Gastrocnemius medialis (tissue), 4 donors: ENCODE data around the gene HMGCLL1.

ENCODE experiments used
- CTCF ChIP-seq, 5 experiments: fragments of 450-650 bp in 3 of 5; fragments of 200-600 bp in 2 of 5; sonication (generic) in 2 of 5; IDR thresholded peaks in 4 of 5; conservative IDR thresholded peaks in 1 of 5; 1 replicate in 4 of 5; 2 replicates in 1 of 5; pipeline ENCODE4 v1.5.1; 2016 to 2019; ENCODE audit warnings: antibody characterized with exemption in 5 of 5, mild to moderate bottlenecking in 3 of 5, moderate library complexity in 3 of 5
- POLR2A ChIP-seq, 2 donors: fragments of 450-650 bp; IDR thresholded peaks; one replicate each; pipeline ENCODE4 v1.6.1; 2017; ENCODE audit warnings: antibody characterized with exemption in 2 of 2, mild to moderate bottlenecking in 2 of 2, moderate library complexity in 2 of 2

- no peak for TF ChIP-seq CTCF (IDR thresholded peaks at IDR 0.05 in 4 of 5, conservative IDR thresholded peaks at IDR 0.05 in 1 of 5)
- TF ChIP-seq POLR2A (IDR thresholded peaks at IDR 0.05) = no peak
Measured at GRCh38 chr6:55496201-55496600, 82.8 kb downstream of the HMGCLL1 start.
